ENCODE measurements around the gene SLC25A10. TPM values are rescaled to one million over a fixed set of nuclear protein-coding genes. Genes with fewer than 3 reads are reported as not detected.
A peak's percentile ranks its signal among the peaks of the same experiment; 100 is the strongest.
"Not testable (repeated sequence)": the region's sequence is repeated elsewhere in the genome, so short reads cannot be mapped to it uniquely, and the experiment has no call there.

Gene SLC25A10
- total and polyA plus RNA-seq, 4 donors = 4.3 to 21.5 (median 17.0) TPM

DNA sequence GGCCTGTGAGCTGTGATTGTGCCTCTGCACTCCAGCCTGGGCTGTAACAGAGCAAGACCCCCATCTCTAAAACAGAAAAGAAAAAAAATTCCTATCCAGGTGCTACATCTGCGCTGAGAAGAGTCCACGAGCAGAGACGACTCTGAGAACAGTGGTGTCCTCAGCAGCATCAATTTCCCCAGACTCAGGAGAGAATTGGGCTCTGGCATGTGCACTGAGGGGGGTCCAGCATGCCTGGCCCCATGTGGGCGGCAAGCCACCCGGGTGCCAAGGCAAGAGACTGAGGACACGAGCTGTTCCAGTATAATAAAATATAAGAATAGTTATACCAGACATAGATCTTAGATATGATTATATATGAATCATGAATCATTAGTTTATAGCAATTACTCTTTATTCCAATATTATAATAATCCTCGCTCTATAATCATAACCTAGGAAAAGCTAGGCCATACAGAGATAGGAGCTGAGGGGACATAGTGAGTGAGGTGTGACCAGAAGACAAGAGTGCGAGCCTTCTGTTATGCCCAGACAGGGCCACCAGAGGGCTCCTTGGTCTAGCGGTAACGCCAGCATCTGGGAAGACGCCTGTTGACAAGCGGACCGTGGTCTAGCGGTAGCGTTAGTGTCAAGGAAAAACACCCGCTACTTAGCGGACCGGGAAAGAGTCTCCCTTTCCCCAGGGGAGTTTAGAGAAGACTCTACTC is 36.4 kb upstream of the SLC25A10 start:
- H3K27me3 ChIP-seq (ENCODE audit: control insufficient read depth in 3 of 3, insufficient read depth in 3 of 3, low read length in 2 of 3); H3K9ac ChIP-seq (ENCODE audit: insufficient read depth in 1 of 2, low read length in 2 of 2); H3K9me3 ChIP-seq (ENCODE audit: control insufficient read depth in 4 of 4, insufficient read depth in 3 of 4, low read length in 3 of 4); H3K4me3 ChIP-seq; ATAC-seq (ENCODE audit: insufficient read depth, low FRiP score); H3K4me1 ChIP-seq (ENCODE audit: control insufficient read depth in 5 of 5, insufficient read depth in 5 of 5, low read length in 5 of 5); H3K27ac ChIP-seq (ENCODE audit: low read depth in 1 of 2, low read length in 1 of 2): not testable (repeated sequence)
- DNase-seq = peak in 1 of 3 donors; percentile 13
- TF ChIP-seq, protein P1, sequence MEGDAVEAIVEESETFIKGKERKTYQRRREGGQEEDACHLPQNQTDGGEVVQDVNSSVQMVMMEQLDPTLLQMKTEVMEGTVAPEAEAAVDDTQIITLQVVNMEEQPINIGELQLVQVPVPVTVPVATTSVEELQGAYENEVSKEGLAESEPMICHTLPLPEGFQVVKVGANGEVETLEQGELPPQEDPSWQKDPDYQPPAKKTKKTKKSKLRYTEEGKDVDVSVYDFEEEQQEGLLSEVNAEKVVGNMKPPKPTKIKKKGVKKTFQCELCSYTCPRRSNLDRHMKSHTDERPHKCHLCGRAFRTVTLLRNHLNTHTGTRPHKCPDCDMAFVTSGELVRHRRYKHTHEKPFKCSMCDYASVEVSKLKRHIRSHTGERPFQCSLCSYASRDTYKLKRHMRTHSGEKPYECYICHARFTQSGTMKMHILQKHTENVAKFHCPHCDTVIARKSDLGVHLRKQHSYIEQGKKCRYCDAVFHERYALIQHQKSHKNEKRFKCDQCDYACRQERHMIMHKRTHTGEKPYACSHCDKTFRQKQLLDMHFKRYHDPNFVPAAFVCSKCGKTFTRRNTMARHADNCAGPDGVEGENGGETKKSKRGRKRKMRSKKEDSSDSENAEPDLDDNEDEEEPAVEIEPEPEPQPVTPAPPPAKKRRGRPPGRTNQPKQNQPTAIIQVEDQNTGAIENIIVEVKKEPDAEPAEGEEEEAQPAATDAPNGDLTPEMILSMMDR (IDR thresholded peaks at IDR 0.05; ENCODE audit: control extremely low read depth, extremely low read depth) = peak; percentile 8
- 47 to 52% methylated on average over 18 of the region's 18 CpGs for WGBS, 2 donors
- peaks cover 5 to 35% (median 12%) of the 10 kb centered on the region in 4 donors for H3K36me3 ChIP-seq (ENCODE audit: control insufficient read depth in 4 of 4, insufficient read depth in 4 of 4, low read length in 4 of 4)

DNA sequence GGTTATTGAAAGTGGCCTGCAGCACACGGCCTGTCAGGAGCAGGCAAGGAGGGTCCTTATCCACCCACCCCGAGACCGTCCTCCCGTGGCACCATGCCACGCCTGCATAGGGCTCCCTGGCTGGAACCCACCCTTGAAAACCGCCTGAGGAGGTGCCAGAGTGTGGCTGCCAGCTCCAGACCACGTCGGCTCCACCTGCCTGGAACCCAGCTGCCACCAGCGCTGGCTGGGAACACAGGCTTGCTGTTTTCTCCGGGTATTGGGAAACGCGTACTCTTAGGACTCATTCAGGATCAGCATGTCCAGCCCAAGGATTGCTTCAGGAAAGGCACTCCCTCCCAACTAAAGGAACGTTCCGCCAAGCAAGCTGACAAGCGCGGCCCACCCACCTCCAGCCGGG is 35.2 kb upstream of the SLC25A10 start:
- ATAC-seq (ENCODE audit: insufficient read depth, low FRiP score) (no peak), DNase-seq (no peak)
- Histone ChIP-seq H3K36me3 (ENCODE audit: control insufficient read depth in 4 of 4, insufficient read depth in 4 of 4, low read length in 4 of 4) (peaks cover 2 to 33% (median 9%) of the 10 kb centered on the region in 4 donors), H3K27ac (ENCODE audit: low read depth in 1 of 2, low read length in 1 of 2) (no peak overlapping the region), H3K9me3 (ENCODE audit: control insufficient read depth in 4 of 4, insufficient read depth in 3 of 4, low read length in 3 of 4) (no peaks in the 10 kb centered on the region), H3K9ac (ENCODE audit: insufficient read depth in 1 of 2, low read length in 2 of 2) (no peak overlapping the region), H3K4me1 (ENCODE audit: control insufficient read depth in 5 of 5, insufficient read depth in 5 of 5, low read length in 5 of 5) (peaks cover 0 to 4% (median 0%) of the 10 kb centered on the region in 5 donors), H3K4me3 (no peak overlapping the region), H3K27me3 (ENCODE audit: control insufficient read depth in 3 of 3, insufficient read depth in 3 of 3, low read length in 2 of 3) (no peaks in the 10 kb centered on the region)
- WGBS, 2 donors = 87 to 94% methylated on average over 17 of the region's 17 CpGs
- TF ChIP-seq, protein P1 (IDR thresholded peaks at IDR 0.05; ENCODE audit: control extremely low read depth, extremely low read depth) = no peak

DNA sequence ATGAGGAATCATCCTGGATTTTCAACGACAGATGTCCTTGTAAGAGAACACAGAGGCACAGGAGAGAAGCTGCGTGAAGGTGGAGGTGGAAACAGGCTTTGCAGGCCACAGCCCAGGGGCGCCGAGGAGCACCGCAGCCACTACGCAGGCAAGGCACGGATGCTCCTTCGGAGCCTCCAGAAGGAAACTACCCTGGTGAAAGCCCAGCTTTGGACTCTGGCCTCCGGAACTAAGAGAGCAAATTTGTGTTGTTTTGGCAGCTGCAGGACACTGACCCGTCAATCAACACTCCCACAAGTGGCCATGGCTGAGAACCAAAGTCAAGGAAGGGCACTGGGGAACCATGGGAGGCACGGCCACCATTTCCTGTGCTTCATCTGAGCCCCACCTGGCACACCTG is 31.9 kb upstream of the SLC25A10 start:
- Histone ChIP-seq H3K27ac (ENCODE audit: low read depth in 1 of 2, low read length in 1 of 2) (no peak overlapping the region), H3K4me3 (no peak overlapping the region), H3K27me3 (ENCODE audit: control insufficient read depth in 3 of 3, insufficient read depth in 3 of 3, low read length in 2 of 3) (no peaks in the 10 kb centered on the region), H3K9ac (ENCODE audit: insufficient read depth in 1 of 2, low read length in 2 of 2) (no peak overlapping the region), H3K36me3 (ENCODE audit: control insufficient read depth in 4 of 4, insufficient read depth in 4 of 4, low read length in 4 of 4) (peaks cover 0 to 11% (median 0%) of the 10 kb centered on the region in 4 donors), H3K4me1 (ENCODE audit: control insufficient read depth in 5 of 5, insufficient read depth in 5 of 5, low read length in 5 of 5) (peaks cover 0 to 20% (median 5%) of the 10 kb centered on the region in 5 donors), H3K9me3 (ENCODE audit: control insufficient read depth in 4 of 4, insufficient read depth in 3 of 4, low read length in 3 of 4) (no peaks in the 10 kb centered on the region)
- TF ChIP-seq, protein P1 (IDR thresholded peaks at IDR 0.05; ENCODE audit: control extremely low read depth, extremely low read depth) = no peak
- no peak for ATAC-seq (ENCODE audit: insufficient read depth, low FRiP score)
- no peak for DNase-seq
- 91 to 93% methylated on average over 11 of the region's 11 CpGs for WGBS, 2 donors

Data from lung (tissue), 12 donors.